Activated CD8-positive, alpha-beta memory T cell treated with anti-CD3 and anti-CD28 coated beads, Interleukin-2, amount 50 U/mL, for 48 hours (primary cell): ENCODE data around the gene CCT8.
"Not testable (repeated sequence)": the region's sequence is repeated elsewhere in the genome, so short reads cannot be mapped to it uniquely, and the experiment has no call there.

Source experiments
- DNase-seq: peaks from one replicate; pipeline ENCODE4 v3.0.0-alpha.2; 2020

CCT8 gene

GRCh38 chr21:29011236-29011635, 62.2 kb downstream of the CCT8 start:
- not testable (repeated sequence) for DNase-seq

- DNase-seq: no peak
These were observed 65.1 kb downstream of the CCT8 start for GRCh38 chr21:29008367-29008766.

GRCh38 chr21:29007810-29008209, 65.6 kb downstream of the CCT8 start:
- no peak for DNase-seq

GRCh38 chr21:29007135-29007534, 66.3 kb downstream of the CCT8 start:
- no peak for DNase-seq
